ENCODE results near the gene CFAP99. TPM values are rescaled to one million over a fixed set of nuclear protein-coding genes. Genes with fewer than 3 reads are reported as not detected.
A peak's percentile ranks its signal among the peaks of the same experiment; 100 is the strongest.

Gene CFAP99
- polyA plus RNA-seq, 3 donors = 0.15 to 0.27 TPM; not detected in 1

DNA sequence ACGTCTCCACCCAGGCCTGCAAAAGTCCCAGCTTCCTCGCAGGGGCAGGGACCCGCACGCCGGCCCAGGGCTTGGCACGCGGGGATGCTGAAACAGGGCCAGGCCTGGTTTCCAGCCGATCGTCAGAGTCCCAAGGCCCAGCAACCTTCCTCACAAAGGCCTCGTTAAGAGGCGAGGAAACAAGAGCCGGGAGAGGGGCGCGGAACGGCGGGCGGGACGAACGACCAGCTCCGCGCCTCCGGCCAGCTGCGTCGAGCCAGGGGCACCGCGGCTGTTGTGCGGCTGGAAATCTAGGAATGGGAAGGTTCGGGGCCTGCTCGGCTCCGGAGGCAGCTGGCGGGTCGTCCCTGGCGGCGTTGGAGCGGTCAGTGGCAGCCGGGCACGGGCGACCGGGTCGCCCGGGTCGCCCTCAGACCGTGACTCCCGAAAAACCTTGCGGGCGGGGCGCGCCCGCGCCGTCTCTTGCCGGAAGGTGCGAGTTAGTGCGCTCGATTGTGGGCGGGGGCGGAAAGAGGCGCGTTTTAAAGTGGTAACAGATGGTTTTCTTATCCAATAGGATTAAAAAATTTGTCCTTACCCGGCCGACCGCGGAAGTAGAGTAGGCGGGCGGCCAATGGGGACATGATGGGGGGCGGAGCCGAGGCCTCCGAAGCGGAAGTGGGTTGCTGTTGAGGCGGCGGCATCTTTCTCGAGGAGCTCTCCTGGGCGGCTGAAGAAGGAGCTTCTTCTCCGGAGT, 49.9 kb downstream of the CFAP99 start, which contains the start of gene RNF4:
Gene RNF4, plus strand, starts transcription at position 651 of the 736 bp plus-strand sequence. CDS start 21,388 bp downstream, outside the sequence.
- Mint-ChIP-seq H3K27me3 (ENCODE audit: low read depth in 3 of 3) (peaks cover 4 to 10% (median 8%) of the 10 kb centered on the region in 3 donors), H3K36me3 (peaks cover 16 to 27% of the 10 kb centered on the region in 2 donors), H3K9me3 (no peaks in the 10 kb centered on the region), H3K4me3 (peak within 1 kb of the TSS; percentile 92 to 96), H3K4me1 (peaks cover 35% of the 10 kb centered on the region), H3K27ac (peak within 1 kb of the TSS; percentile 91 to 97 (median 93))
- peaks cover 14 to 29% of the 10 kb centered on the region in 2 donors for H3K4me1 ChIP-seq (ENCODE audit: control insufficient read depth in 1 of 2, insufficient read depth in 2 of 2, low read length in 2 of 2)
- peaks cover 68% of the 10 kb centered on the region for H3K79me2 ChIP-seq (ENCODE audit: insufficient read depth, low read length)
- peak; percentile 95 for DNase-seq
- peaks cover 45% of the 10 kb centered on the region for H4K20me1 ChIP-seq (ENCODE audit: insufficient read depth, low read length)
- peak within 1 kb of the TSS; percentile 98 for H2AFZ ChIP-seq (ENCODE audit: insufficient read depth, low read depth, low read length, poor library complexity, severe bottlenecking)
- TF ChIP-seq, protein P1, sequence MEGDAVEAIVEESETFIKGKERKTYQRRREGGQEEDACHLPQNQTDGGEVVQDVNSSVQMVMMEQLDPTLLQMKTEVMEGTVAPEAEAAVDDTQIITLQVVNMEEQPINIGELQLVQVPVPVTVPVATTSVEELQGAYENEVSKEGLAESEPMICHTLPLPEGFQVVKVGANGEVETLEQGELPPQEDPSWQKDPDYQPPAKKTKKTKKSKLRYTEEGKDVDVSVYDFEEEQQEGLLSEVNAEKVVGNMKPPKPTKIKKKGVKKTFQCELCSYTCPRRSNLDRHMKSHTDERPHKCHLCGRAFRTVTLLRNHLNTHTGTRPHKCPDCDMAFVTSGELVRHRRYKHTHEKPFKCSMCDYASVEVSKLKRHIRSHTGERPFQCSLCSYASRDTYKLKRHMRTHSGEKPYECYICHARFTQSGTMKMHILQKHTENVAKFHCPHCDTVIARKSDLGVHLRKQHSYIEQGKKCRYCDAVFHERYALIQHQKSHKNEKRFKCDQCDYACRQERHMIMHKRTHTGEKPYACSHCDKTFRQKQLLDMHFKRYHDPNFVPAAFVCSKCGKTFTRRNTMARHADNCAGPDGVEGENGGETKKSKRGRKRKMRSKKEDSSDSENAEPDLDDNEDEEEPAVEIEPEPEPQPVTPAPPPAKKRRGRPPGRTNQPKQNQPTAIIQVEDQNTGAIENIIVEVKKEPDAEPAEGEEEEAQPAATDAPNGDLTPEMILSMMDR (IDR thresholded peaks at IDR 0.05) = no peak
- intact Hi-C loops (cut with micrococcal nuclease) = loop anchor here (2.0 to 5.0 kb wide), 3 partner anchors 50 to 226 kb away; partner anchors contain the start of genes FAM193A (in 2 of the 2), HAUS3 (in 2 of the 2), POLN (in 2 of the 2) and CFAP99 (in 1 of the 2)
- H3K9ac ChIP-seq (ENCODE audit: insufficient read depth, low read length, poor library complexity, severe bottlenecking) = peak within 1 kb of the TSS; percentile 89
- H3K4me3 ChIP-seq (replicated peaks in 1 of 3; ENCODE audit: low read depth in 2 of 3, low read length in 3 of 3) = peak within 1 kb of the TSS; percentile 80 to 97 (median 83)
- under 1% methylated on average over 70 of the region's 74 CpGs for WGBS (ENCODE audit: insufficient coverage)
- peak within 1 kb of the TSS; percentile 84 to 91 for H3K27ac ChIP-seq (ENCODE audit: low read depth in 1 of 2, low read length in 2 of 2)
- H3K9me3 ChIP-seq (replicated peaks in 1 of 2; ENCODE audit: control insufficient read depth in 1 of 2, insufficient read depth in 1 of 2, low read length in 2 of 2) = peaks cover 0 to 1% of the 10 kb centered on the region in 2 donors
- H3K36me3 ChIP-seq (replicated peaks in 1 of 2; ENCODE audit: control insufficient read depth in 1 of 2, insufficient read depth in 2 of 2, low read length in 2 of 2) = peaks cover 9 to 28% of the 10 kb centered on the region in 2 donors
- H3K4me2 ChIP-seq (replicated peaks; ENCODE audit: extremely low read depth, low read length, poor library complexity, severe bottlenecking) = peak within 1 kb of the TSS; percentile 87
- H3K27me3 ChIP-seq (ENCODE audit: control insufficient read depth in 2 of 2, insufficient read depth in 2 of 2, low read length in 2 of 2) = peaks cover 2 to 4% of the 10 kb centered on the region in 2 donors

DNA sequence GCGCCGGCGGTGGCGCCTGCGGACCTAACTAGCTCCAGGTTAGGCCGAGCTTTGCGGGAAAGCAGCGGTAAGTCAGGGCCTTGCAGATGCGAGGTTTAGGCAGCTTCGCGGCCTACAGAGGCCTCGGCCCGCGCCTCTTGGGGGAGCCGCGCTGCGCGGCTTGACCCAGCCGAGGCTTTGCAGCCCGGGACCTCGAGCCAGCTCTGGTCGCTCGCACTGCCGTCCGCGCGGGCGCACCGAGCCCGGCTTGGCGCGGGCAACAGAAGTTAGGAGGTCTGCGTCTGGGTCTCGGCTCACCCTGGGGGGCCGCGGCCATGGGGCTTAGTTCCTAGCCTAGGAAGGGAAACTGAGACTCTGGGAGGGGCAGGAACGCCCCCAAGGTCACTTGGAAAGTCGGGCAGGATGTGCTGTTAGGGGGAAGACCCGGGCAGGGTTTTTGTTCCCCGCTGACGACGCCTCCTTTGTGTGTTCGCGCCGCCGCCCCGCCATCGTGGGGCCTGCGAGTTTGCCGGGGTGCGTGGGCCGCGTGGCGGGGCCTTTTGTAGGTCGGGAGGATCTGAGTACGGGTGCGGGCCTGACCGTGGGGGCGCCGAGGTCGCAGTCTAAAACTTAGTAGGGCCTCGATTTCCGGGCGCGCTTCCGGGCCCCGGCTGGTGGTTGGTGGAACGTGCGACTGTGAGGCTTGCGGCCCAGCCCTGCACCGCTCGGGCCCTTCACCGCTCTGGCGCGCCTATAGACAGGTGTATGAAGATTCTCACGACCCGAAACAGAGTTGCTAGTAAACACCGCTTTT, 50.6 kb downstream of the CFAP99 start:
- Mint-ChIP-seq H3K4me1 (peaks cover 35% of the 10 kb centered on the region), H3K27me3 (ENCODE audit: low read depth in 3 of 3) (peaks cover 0 to 3% (median 3%) of the 10 kb centered on the region in 3 donors), H3K27ac (peak overlapping the region; percentile 91 to 97 (median 93)), H3K9me3 (no peaks in the 10 kb centered on the region), H3K36me3 (peaks cover 16 to 35% of the 10 kb centered on the region in 2 donors), H3K4me3 (peak overlapping the region; percentile 92 to 94)
- H2AFZ ChIP-seq (ENCODE audit: insufficient read depth, low read depth, low read length, poor library complexity, severe bottlenecking) = peak overlapping the region; percentile 98
- H3K9ac ChIP-seq (ENCODE audit: insufficient read depth, low read length, poor library complexity, severe bottlenecking) = peak overlapping the region; percentile 89
- WGBS (ENCODE audit: insufficient coverage) = under 1% methylated on average over 70 of the region's 78 CpGs
- H3K4me2 ChIP-seq (replicated peaks; ENCODE audit: extremely low read depth, low read length, poor library complexity, severe bottlenecking) = peak overlapping the region; percentile 87
- H3K36me3 ChIP-seq (replicated peaks in 1 of 2; ENCODE audit: control insufficient read depth in 1 of 2, insufficient read depth in 2 of 2, low read length in 2 of 2) = peaks cover 9 to 31% of the 10 kb centered on the region in 2 donors
- peaks cover 53% of the 10 kb centered on the region for H4K20me1 ChIP-seq (ENCODE audit: insufficient read depth, low read length)
- TF ChIP-seq, protein P1 (IDR thresholded peaks at IDR 0.05) = no peak
- H3K27ac ChIP-seq (ENCODE audit: low read depth in 1 of 2, low read length in 2 of 2) = peak overlapping the region; percentile 84 to 91
- peaks cover 14 to 29% of the 10 kb centered on the region in 2 donors for H3K4me1 ChIP-seq (ENCODE audit: control insufficient read depth in 1 of 2, insufficient read depth in 2 of 2, low read length in 2 of 2)
- intact Hi-C loops (cut with micrococcal nuclease) = loop anchor here (2.0 to 5.0 kb wide), 3 partner anchors 51 to 227 kb away; partner anchors contain the start of genes FAM193A (in 2 of the 2), HAUS3 (in 2 of the 2), POLN (in 2 of the 2) and CFAP99 (in 1 of the 2)
- H3K27me3 ChIP-seq (ENCODE audit: control insufficient read depth in 2 of 2, insufficient read depth in 2 of 2, low read length in 2 of 2) = no peaks in the 10 kb centered on the region
- H3K9me3 ChIP-seq (replicated peaks in 1 of 2; ENCODE audit: control insufficient read depth in 1 of 2, insufficient read depth in 1 of 2, low read length in 2 of 2) = no peaks in the 10 kb centered on the region
- H3K79me2 ChIP-seq (ENCODE audit: insufficient read depth, low read length) = peaks cover 75% of the 10 kb centered on the region
- H3K4me3 ChIP-seq (replicated peaks in 1 of 3; ENCODE audit: low read depth in 2 of 3, low read length in 3 of 3) = peak overlapping the region; percentile 77 to 97 (median 83)
- DNase-seq = peak in 2 of 3 donors; percentile 26 to 32
